Left ventricle myocardium inferior (tissue), 1 donor: ENCODE data around the gene QRICH1. TPM values are rescaled to one million over a fixed set of nuclear protein-coding genes. Genes with fewer than 3 reads are reported as not detected.

Experiments used
- DNase-seq: peaks from one replicate; pipeline ENCODE4 v3.0.0-alpha.2; 2020
- H3K27ac ChIP-seq: fragments of 200-600 bp; replicated peaks from 2 replicates; pipeline ENCODE4 v1.8.0; 2021
- H3K27me3 ChIP-seq: fragments of 200-600 bp; 2 replicates; pipeline ENCODE4 v1.8.0; 2021; ENCODE audit warnings: low read depth
- H3K36me3 ChIP-seq: fragments of 200-600 bp; 2 replicates; pipeline ENCODE4 v1.8.0; 2021
- H3K4me1 ChIP-seq: fragments of 200-600 bp; 2 replicates; pipeline ENCODE4 v1.8.0; 2021
- H3K4me3 ChIP-seq: fragments of 200-600 bp; 2 replicates; pipeline ENCODE4 v1.8.0; 2021; ENCODE audit warnings: mild to moderate bottlenecking, moderate library complexity
- H3K9me3 ChIP-seq: fragments of 200-600 bp; replicated peaks from 2 replicates; pipeline ENCODE4 v1.8.0; 2021
- intact Hi-C: fragments of 100-400 bp; cut with micrococcal nuclease; formaldehyde crosslinking; loops from one replicate; pipeline ENCODE4 v1.11.0; 2022
- total RNA-seq: library from RNA; stranded (reverse); fragmentation: NEBNext Ultra II Directional; extraction: Animal tissue kit (Norgen Biotek cat#: 25700); gene quantifications from one replicate; pipeline ENCODE4 v1.2.1, GENCODE V29; 2021
- TF ChIP-seq, protein P1 (sequence below): fragments of 200-600 bp; IDR thresholded peaks from 2 replicates; pipeline ENCODE4 v1.8.0; 2021; ENCODE audit warnings: antibody characterized with exemption, mild to moderate bottlenecking, borderline replicate concordance
- donor health status: DM: no; HTN: yes; CAD: no; lungs with severe emphysema.

Gene QRICH1
- total RNA-seq, 1 donor from 2014 or later: 58.8 TPM

DNA sequence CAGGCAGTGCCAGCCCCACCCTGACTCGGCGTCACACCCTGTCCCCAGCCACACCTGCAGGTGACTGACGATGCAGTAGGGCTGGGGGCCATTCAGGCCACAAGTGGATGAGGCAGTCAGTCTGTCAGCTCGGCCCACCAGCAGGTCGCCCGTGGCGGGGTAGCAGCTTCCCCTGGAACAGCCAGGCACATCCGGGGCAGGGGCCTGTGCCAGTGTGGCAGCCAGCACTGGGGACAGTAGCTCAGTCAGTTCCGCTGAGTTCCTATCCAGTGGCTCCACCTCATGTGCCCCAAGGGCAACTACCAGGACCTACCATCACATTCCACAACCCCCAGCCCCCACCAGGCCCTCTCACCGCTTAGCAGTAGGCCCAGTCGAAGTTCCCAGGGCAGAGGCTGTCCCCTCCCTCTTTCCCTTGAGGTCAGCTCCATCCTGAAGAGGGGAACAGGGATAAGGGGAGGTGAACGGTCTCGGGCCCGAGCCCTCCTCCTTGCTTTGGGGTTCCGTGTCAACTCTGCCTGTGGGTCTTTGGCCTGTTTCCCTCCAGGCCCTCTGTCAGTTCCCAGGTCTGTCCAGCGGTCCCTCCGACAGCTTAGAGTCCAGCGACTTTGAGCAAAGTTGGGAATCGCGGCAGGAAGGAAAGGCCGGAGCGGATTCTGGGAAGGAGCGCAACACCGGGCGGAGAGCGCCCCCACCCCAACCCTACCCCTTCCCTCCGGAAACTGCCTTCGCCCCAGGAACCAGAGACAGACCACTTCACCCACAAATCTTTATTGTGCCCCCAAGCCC lies 38.8 kb upstream of the QRICH1 start, which contains the start of gene LAMB2:
TSS of gene LAMB2 (minus strand) at position 614 of the 789 bp plus-strand sequence. CDS start at position 431, 183 bp downstream.
- intact Hi-C loops: no loop called here
- TF ChIP-seq, protein P1, sequence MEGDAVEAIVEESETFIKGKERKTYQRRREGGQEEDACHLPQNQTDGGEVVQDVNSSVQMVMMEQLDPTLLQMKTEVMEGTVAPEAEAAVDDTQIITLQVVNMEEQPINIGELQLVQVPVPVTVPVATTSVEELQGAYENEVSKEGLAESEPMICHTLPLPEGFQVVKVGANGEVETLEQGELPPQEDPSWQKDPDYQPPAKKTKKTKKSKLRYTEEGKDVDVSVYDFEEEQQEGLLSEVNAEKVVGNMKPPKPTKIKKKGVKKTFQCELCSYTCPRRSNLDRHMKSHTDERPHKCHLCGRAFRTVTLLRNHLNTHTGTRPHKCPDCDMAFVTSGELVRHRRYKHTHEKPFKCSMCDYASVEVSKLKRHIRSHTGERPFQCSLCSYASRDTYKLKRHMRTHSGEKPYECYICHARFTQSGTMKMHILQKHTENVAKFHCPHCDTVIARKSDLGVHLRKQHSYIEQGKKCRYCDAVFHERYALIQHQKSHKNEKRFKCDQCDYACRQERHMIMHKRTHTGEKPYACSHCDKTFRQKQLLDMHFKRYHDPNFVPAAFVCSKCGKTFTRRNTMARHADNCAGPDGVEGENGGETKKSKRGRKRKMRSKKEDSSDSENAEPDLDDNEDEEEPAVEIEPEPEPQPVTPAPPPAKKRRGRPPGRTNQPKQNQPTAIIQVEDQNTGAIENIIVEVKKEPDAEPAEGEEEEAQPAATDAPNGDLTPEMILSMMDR: no peak
- peak; percentile 84 for DNase-seq
- H3K4me3 ChIP-seq: peak within 1 kb of the TSS; percentile 93
- H3K4me1 ChIP-seq: peaks cover 65% of the 10 kb centered on the region
- H3K9me3 ChIP-seq: no peaks in the 10 kb centered on the region
- peak within 1 kb of the TSS; percentile 94 for H3K27ac ChIP-seq
- peaks cover 36% of the 10 kb centered on the region for H3K36me3 ChIP-seq
- H3K27me3 ChIP-seq: no peaks in the 10 kb centered on the region

GRCh38 chr3:49132073-49132436 lies 38.2 kb upstream of the QRICH1 start:
- H3K4me3 ChIP-seq: peak overlapping the region; percentile 93
- H3K4me1 ChIP-seq: peaks cover 65% of the 10 kb centered on the region
- H3K36me3 ChIP-seq: peaks cover 42% of the 10 kb centered on the region
- no peaks in the 10 kb centered on the region for H3K27me3 ChIP-seq
- no peaks in the 10 kb centered on the region for H3K9me3 ChIP-seq
- TF ChIP-seq, protein P1: no peak
- intact Hi-C loops: no loop called here
- no peak for DNase-seq
- H3K27ac ChIP-seq: peak overlapping the region; percentile 94

DNA sequence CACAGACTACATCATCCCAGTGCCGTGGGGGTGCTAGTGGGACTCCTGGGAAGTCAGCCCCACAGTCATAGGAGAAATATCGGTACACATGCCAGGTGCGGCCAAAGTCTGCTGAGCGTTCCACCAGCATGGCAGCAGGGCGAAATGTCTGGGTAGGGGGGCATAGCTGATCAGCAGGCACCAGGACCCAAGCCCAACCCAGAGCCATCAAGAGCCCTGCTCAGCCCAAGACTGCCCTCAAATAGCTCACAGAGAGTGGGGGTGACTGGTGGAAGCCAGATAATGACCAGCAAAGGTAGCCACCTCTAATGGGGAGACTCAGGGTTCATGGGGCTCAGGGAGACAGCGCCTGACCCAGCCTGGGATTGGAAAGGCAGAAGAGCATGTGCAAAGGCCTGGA lies 37.7 kb upstream of the QRICH1 start:
- H3K27ac ChIP-seq: peak overlapping the region; percentile 94
- H3K27me3 ChIP-seq: no peaks in the 10 kb centered on the region
- intact Hi-C loops: no loop called here
- no peak for DNase-seq
- TF ChIP-seq, protein P1: no peak
- peaks cover 65% of the 10 kb centered on the region for H3K4me1 ChIP-seq
- H3K4me3 ChIP-seq: peak overlapping the region; percentile 93
- H3K9me3 ChIP-seq: no peaks in the 10 kb centered on the region
- H3K36me3 ChIP-seq: peaks cover 47% of the 10 kb centered on the region

GRCh38 chr3:49131040-49131439 lies 37.2 kb upstream of the QRICH1 start:
- no peak for DNase-seq
- peak overlapping the region; percentile 93 for H3K4me3 ChIP-seq
- intact Hi-C loops: no loop called here
- TF ChIP-seq, protein P1: no peak
- H3K27ac ChIP-seq: peak overlapping the region; percentile 94
- peaks cover 65% of the 10 kb centered on the region for H3K4me1 ChIP-seq
- H3K9me3 ChIP-seq: no peaks in the 10 kb centered on the region
- peaks cover 52% of the 10 kb centered on the region for H3K36me3 ChIP-seq
- H3K27me3 ChIP-seq: no peaks in the 10 kb centered on the region

GRCh38 chr3:49124991-49125670 lies 31.3 kb upstream of the QRICH1 start:
- H3K27ac ChIP-seq: no peak overlapping the region
- H3K9me3 ChIP-seq: no peaks in the 10 kb centered on the region
- DNase-seq: no peak
- H3K27me3 ChIP-seq: no peaks in the 10 kb centered on the region
- no peak overlapping the region for H3K4me3 ChIP-seq
- peaks cover 92% of the 10 kb centered on the region for H3K36me3 ChIP-seq
- TF ChIP-seq, protein P1: no peak
- H3K4me1 ChIP-seq: peaks cover 31% of the 10 kb centered on the region
- intact Hi-C loops: no loop called here
